Gastrocnemius medialis (tissue), 4 donors: Measurements from ENCODE around the gene EOMES. TPM values are rescaled to one million over a fixed set of nuclear protein-coding genes. Genes with fewer than 3 reads are reported as not detected.
"Not testable (repeated sequence)": the region's sequence is repeated elsewhere in the genome, so short reads cannot be mapped to it uniquely, and the experiment has no call there.

ENCODE experiments used
- ATAC-seq, 2 donors: fragments of 150-250 bp; one replicate each; pipeline ENCODE4 v1.9.1; 2016
- DNase-seq, 2 donors: peaks; one replicate each; pipeline ENCODE4 v3.0.0-alpha.2; 2019
- H3K27ac ChIP-seq, 4 donors: fragments of 200-600 bp; sonication (generic); 1 replicate in 1 of 4; 2 replicates in 3 of 4; pipeline ENCODE4 v1.5.1; 2016 to 2018; ENCODE audit warnings: mild to moderate bottlenecking in 2 of 4, moderate library complexity in 1 of 4
- H3K27me3 ChIP-seq, 3 donors: fragments of 200-600 bp; sonication (generic) in 2 of 3; 1 replicate in 1 of 3; 2 replicates in 2 of 3; pipeline versions ENCODE4 v1.5.1 to v1.6.0; 2016 to 2019; ENCODE audit warnings: mild to moderate bottlenecking in 1 of 3, moderate library complexity in 1 of 3
- H3K36me3 ChIP-seq, 2 donors: fragments of 200-600 bp; sonication (generic) in 1 of 2; one replicate each; pipeline ENCODE4 v1.5.1; 2017 to 2018
- H3K4me1 ChIP-seq, 2 donors: fragments of 200-600 bp; sonication (generic) in 1 of 2; one replicate each; pipeline ENCODE4 v1.5.1; 2016 to 2017; ENCODE audit warnings: mild to moderate bottlenecking in 2 of 2
- H3K4me3 ChIP-seq, 4 donors: fragments of 200-600 bp; sonication (generic) in 3 of 4; 1 replicate in 1 of 4; 2 replicates in 3 of 4; pipeline ENCODE4 v1.5.1; 2016 to 2019; ENCODE audit warnings: mild to moderate bottlenecking in 2 of 4
- H3K9me3 ChIP-seq, 3 donors: fragments of 200-600 bp; sonication (generic) in 2 of 3; 1 replicate in 1 of 3; 2 replicates in 2 of 3; pipeline ENCODE4 v1.5.1; 2016 to 2019
- POLR2A ChIP-seq, 2 donors: fragments of 450-650 bp; IDR thresholded peaks; one replicate each; pipeline ENCODE4 v1.6.1; 2017; ENCODE audit warnings: antibody characterized with exemption in 2 of 2, mild to moderate bottlenecking in 2 of 2, moderate library complexity in 2 of 2
- in situ Hi-C, 4 donors: fragments of 200-750 bp; cut with MboI; loops; one replicate each; pipeline versions ENCODE4 v1.15.0 to v1.8.0; 2017; ENCODE audit warnings: low sequenced_read_pairs in 4 of 4
- intact Hi-C: fragments of 100-400 bp; cut with DNase I; formaldehyde crosslinking; loops from one replicate; pipeline ENCODE4 v1.15.1; 2023; ENCODE audit warnings: low total_unique reads
- total RNA-seq, 4 donors: library from RNA; depleted of rRNA; stranded (reverse); fragments of >200 nt; gene quantifications; one replicate each; pipeline versions ENCODE4 v1.1.0 to v1.2.3, GENCODE V29; 2016
- TF ChIP-seq, protein P1 (sequence below), 5 experiments: fragments of 450-650 bp in 3 of 5; fragments of 200-600 bp in 2 of 5; sonication (generic) in 2 of 5; IDR thresholded peaks in 4 of 5; conservative IDR thresholded peaks in 1 of 5; 1 replicate in 4 of 5; 2 replicates in 1 of 5; pipeline ENCODE4 v1.5.1; 2016 to 2019; ENCODE audit warnings: antibody characterized with exemption in 5 of 5, mild to moderate bottlenecking in 3 of 5, moderate library complexity in 3 of 5

Gene EOMES
- total RNA-seq, result not detected

DNA sequence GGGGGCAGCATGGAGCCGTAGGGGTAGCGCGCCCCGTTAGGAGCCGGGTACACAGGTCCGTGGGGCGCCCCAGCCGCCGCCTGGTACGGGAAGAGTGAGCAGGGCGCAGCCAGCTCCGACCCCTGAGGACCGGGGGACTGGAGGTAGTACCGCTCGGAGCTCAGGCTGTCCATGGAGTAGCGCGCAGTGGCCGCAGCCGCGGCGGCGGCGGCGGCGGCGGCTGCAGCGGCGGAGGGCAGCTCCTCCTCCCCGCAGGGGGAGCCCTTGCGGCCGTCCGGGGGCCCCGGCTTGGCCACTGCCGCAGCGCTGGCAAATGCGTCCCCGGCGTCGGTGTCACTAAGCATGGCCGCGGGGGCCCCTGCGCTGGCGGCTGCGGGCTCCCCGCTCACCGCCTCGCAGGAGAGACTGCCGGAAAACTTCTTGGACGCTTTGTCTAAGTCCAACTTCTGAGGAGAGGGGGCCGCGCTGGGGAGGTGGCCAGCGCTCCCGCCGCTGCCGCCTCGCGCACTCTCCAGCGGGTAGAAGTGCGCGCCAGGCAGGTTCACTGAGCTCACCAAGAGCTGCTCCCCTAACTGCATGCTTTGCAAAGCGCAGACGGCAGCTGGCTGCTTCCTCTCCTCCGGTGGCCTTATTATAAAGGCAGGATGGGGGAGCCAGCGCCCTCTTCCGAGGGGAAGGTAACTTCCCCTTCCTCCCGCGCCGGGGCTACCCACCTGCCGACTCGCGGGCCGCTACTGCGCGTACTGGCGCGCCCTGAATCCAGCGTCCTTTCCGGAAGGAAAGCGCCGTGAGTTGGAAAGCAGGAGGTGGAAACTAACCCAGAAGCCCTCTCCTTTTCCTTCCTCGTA is at the start of gene EOMES:
EOMES (minus strand) TSS at position 607 of the 848 bp plus-strand sequence; CDS start at position 578, 29 bp downstream.
- H3K36me3 ChIP-seq, result no peaks in the 10 kb centered on the region
- no peak for ATAC-seq
- TF ChIP-seq, protein P1, sequence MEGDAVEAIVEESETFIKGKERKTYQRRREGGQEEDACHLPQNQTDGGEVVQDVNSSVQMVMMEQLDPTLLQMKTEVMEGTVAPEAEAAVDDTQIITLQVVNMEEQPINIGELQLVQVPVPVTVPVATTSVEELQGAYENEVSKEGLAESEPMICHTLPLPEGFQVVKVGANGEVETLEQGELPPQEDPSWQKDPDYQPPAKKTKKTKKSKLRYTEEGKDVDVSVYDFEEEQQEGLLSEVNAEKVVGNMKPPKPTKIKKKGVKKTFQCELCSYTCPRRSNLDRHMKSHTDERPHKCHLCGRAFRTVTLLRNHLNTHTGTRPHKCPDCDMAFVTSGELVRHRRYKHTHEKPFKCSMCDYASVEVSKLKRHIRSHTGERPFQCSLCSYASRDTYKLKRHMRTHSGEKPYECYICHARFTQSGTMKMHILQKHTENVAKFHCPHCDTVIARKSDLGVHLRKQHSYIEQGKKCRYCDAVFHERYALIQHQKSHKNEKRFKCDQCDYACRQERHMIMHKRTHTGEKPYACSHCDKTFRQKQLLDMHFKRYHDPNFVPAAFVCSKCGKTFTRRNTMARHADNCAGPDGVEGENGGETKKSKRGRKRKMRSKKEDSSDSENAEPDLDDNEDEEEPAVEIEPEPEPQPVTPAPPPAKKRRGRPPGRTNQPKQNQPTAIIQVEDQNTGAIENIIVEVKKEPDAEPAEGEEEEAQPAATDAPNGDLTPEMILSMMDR (IDR thresholded peaks at IDR 0.05 in 4 of 5, conservative IDR thresholded peaks at IDR 0.05 in 1 of 5), result peak in 2 of 5 experiments; percentile 10 to 16
- no peak for TF ChIP-seq POLR2A (IDR thresholded peaks at IDR 0.05)
- in situ Hi-C loops (loop anchor here in 2 of 4 donors (25.0 kb wide), 2 partner anchors 540 to 590 kb away; no protein-coding TSS in a partner anchor), intact Hi-C loops (no loop called here)
- no peak for DNase-seq
- H3K4me3 ChIP-seq, result peak within 1 kb of the TSS; percentile 43 to 61 (median 50)
- H3K27me3 ChIP-seq, result peaks cover 77 to 98% (median 88%) of the 10 kb centered on the region in 3 donors
- no peaks in the 10 kb centered on the region for H3K9me3 ChIP-seq
- no peak within 1 kb of the TSS for H3K27ac ChIP-seq
- H3K4me1 ChIP-seq, result peaks cover 19 to 27% of the 10 kb centered on the region in 2 donors

GRCh38 chr3:27770384-27770783 is 48.3 kb upstream of the EOMES start:
- H3K27me3 ChIP-seq, H3K9me3 ChIP-seq, DNase-seq, intact Hi-C loops, H3K27ac ChIP-seq, H3K36me3 ChIP-seq, in situ Hi-C loops, H3K4me3 ChIP-seq, H3K4me1 ChIP-seq, ATAC-seq: not testable (repeated sequence)

DNA sequence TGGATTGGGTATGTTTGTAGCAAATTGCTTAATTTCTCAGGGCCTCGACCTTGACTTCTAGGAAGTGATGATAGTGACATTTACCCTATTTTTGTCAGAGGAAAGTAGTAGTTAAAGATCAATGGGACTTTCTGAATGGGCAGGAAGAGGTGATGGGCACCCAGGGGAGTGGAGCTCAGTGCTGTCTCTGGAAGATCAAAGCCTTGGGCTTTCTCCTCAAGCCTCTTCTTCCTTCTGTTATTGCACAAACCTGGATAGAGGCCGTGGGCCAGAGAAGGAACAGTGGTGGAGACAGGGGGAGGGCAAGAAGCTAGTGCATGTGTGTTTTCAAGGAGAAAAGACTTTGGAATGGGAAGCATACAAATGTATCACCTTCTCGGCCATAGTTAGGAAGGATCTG is 44.9 kb upstream of the EOMES start:
- TF ChIP-seq, protein P1 (IDR thresholded peaks at IDR 0.05 in 4 of 5, conservative IDR thresholded peaks at IDR 0.05 in 1 of 5), result no peak
- TF ChIP-seq POLR2A (IDR thresholded peaks at IDR 0.05), result no peak
- ATAC-seq, result no peak
- no peak overlapping the region for H3K27ac ChIP-seq

DNA sequence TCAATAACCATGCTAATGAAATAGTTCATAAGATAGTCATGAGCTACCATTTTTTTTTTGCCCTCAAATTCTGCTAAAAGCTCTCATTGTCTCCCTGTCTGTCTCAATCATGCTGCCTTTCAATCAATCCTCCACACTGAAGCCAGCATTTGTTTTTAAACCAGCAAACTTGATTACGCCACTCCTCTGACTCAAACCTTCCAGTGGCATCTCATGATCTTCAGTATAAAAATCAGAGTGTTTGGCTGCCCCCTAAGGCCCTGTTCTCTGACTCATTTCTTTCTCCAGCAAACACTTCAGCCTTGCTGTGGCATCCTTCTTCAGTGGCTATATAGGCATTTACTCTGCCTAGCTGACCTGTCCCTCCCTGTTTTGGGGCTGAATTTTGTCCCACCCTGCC is 36.0 kb upstream of the EOMES start:
- in situ Hi-C loops (no loop called here), intact Hi-C loops (no loop called here)
- Histone ChIP-seq H3K9me3 (no peaks in the 10 kb centered on the region), H3K4me3 (no peak overlapping the region), H3K27ac (no peak overlapping the region), H3K27me3 (no peaks in the 10 kb centered on the region), H3K4me1 (no peaks in the 10 kb centered on the region), H3K36me3 (no peaks in the 10 kb centered on the region)
- TF ChIP-seq POLR2A (IDR thresholded peaks at IDR 0.05), result no peak
- TF ChIP-seq, protein P1 (IDR thresholded peaks at IDR 0.05 in 4 of 5, conservative IDR thresholded peaks at IDR 0.05 in 1 of 5), result no peak
- ATAC-seq, result peak; percentile 33 to 54
- DNase-seq, result peak in 1 of 2 donors; percentile 11

More for the DNA sequence above, 44.9 kb upstream of the EOMES start:
- Histone ChIP-seq H3K36me3 (no peaks in the 10 kb centered on the region), H3K9me3 (no peaks in the 10 kb centered on the region), H3K4me3 (no peak overlapping the region), H3K4me1 (no peaks in the 10 kb centered on the region), H3K27me3 (peaks cover 0 to 3% (median 0%) of the 10 kb centered on the region in 3 donors)
- DNase-seq, result no peak
- intact Hi-C loops (no loop called here), in situ Hi-C loops (no loop called here)

DNA sequence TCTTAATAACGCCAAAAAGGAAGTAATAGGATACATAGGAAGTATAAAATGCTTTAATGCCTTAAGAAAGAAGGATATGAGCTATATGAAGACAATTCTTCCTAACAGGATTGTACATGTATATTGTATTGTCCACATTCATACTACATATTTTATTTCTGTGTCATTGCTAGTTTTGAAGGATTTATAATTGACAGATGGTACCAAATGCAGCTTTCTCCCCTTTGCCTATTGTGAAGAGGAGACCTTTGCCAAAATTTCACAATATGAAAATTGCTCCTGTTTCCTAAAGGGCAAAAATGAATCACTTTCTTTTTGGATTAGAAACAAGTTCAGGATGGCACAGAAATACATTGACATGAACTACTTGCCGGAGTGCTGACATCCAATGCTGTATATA is 34.8 kb upstream of the EOMES start:
- Histone ChIP-seq H3K9me3 (no peaks in the 10 kb centered on the region), H3K27me3 (no peaks in the 10 kb centered on the region), H3K27ac (no peak overlapping the region), H3K36me3 (no peaks in the 10 kb centered on the region), H3K4me3 (no peak overlapping the region), H3K4me1 (no peaks in the 10 kb centered on the region)
- intact Hi-C loops (no loop called here), in situ Hi-C loops (no loop called here)
- TF ChIP-seq POLR2A (IDR thresholded peaks at IDR 0.05), result no peak
- TF ChIP-seq, protein P1 (IDR thresholded peaks at IDR 0.05 in 4 of 5, conservative IDR thresholded peaks at IDR 0.05 in 1 of 5), result no peak
- ATAC-seq (no peak), DNase-seq (no peak)
